SK-N-SH treated with all-trans-retinoic acid at 6 μM for 48 hours (cell line): ENCODE data around the gene CFAP61.

Experiments used
- PPARA ChIP-seq: fragments of 250-450 bp; sonication (Bioruptor Pico); IDR thresholded peaks from 2 replicates; pipeline ENCODE4 v1.5.0; 2020; ENCODE audit warnings: mild to moderate bottlenecking, borderline replicate concordance

The CFAP61 gene

DNA sequence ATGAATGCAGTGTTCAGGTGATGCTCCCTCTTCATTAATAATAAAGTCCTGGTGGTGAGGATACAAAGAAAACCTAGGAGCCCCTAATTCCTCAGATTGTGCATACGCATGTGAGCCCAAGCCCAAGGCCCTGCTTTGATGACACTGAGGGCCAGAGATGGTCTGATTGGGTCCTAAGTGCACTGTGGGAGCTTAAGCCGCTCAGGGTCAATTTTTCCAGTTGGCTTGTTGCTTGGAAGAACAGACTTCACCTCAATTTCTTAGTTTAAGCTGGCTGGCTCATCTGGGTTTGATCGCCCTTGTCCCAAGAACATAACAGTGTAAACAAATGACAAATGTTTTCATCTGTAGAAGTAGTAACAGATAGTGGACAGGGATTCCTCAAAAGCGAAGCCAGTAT lies 357.0 kb downstream of the CFAP61 start (continued):
- TF ChIP-seq PPARA (CRISPR knock-in tag): no peak
